Measurements from ENCODE around the gene TSPAN9.

TSPAN9 gene

DNA sequence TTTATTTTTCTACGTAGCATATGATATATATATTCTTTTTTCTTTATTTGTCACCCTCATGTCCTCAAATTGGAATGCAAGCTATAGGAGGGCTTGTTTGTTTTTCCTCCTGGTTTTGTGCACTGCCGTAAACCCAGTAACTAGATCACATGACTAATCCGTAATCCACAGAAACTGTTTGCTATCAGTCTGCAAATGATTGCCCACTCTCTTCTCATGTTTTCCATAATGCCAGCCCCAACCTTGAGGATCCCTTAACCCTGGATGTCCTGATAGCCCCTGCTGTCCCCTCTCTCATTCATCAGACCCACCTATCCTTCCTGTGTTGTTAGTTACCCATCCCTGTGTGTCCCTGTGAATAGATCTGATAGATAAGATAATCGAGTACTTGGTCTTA, 94.0 kb downstream of the TSPAN9 start:
- Histone ChIP-seq H3K4me3 (ENCODE audit: low read length) (no peak overlapping the region), H3K4me1 (ENCODE audit: insufficient read depth, low read length) (peaks cover 15% of the 10 kb centered on the region)

GRCh38 chr12:3172124-3173007, 95.2 kb downstream of the TSPAN9 start:
- Histone ChIP-seq H3K9me3 (ENCODE audit: low read length) (no peaks in the 10 kb centered on the region), H3K36me3 (ENCODE audit: insufficient read depth, low read length) (no peaks in the 10 kb centered on the region), H3K4me3 (ENCODE audit: low read length) (no peak overlapping the region), H3K4me1 (ENCODE audit: insufficient read depth, low read length) (peaks cover 15% of the 10 kb centered on the region), H2AFZ (ENCODE audit: low read depth, low read length) (no peak overlapping the region), H3K27me3 (ENCODE audit: insufficient read depth, low read length) (no peaks in the 10 kb centered on the region)

More for the DNA sequence above, 94.0 kb downstream of the TSPAN9 start:
- H3K27me3 ChIP-seq (ENCODE audit: insufficient read depth, low read length): no peaks in the 10 kb centered on the region
- H3K36me3 ChIP-seq (ENCODE audit: insufficient read depth, low read length): no peaks in the 10 kb centered on the region
- no peak overlapping the region for H2AFZ ChIP-seq (ENCODE audit: low read depth, low read length)
- H3K9me3 ChIP-seq (ENCODE audit: low read length): no peaks in the 10 kb centered on the region

GRCh38 chr12:3173008-3173553, 95.9 kb downstream of the TSPAN9 start:
- no peaks in the 10 kb centered on the region for H3K27me3 ChIP-seq (ENCODE audit: insufficient read depth, low read length)
- no peak overlapping the region for H2AFZ ChIP-seq (ENCODE audit: low read depth, low read length)
- H3K9me3 ChIP-seq (ENCODE audit: low read length): no peaks in the 10 kb centered on the region
- H3K36me3 ChIP-seq (ENCODE audit: insufficient read depth, low read length): no peaks in the 10 kb centered on the region
- H3K4me1 ChIP-seq (ENCODE audit: insufficient read depth, low read length): peaks cover 9% of the 10 kb centered on the region
- no peak overlapping the region for H3K4me3 ChIP-seq (ENCODE audit: low read length)

- no peaks in the 10 kb centered on the region for H3K27me3 ChIP-seq (ENCODE audit: insufficient read depth, low read length)
- no peaks in the 10 kb centered on the region for H3K9me3 ChIP-seq (ENCODE audit: low read length)
- no peak overlapping the region for H3K4me3 ChIP-seq (ENCODE audit: low read length)
- no peaks in the 10 kb centered on the region for H3K36me3 ChIP-seq (ENCODE audit: insufficient read depth, low read length)
- peaks cover 1% of the 10 kb centered on the region for H3K4me1 ChIP-seq (ENCODE audit: insufficient read depth, low read length)
- H2AFZ ChIP-seq (ENCODE audit: low read depth, low read length): no peak overlapping the region
These were observed 96.7 kb downstream of the TSPAN9 start for GRCh38 chr12:3173912-3174311.

DNA sequence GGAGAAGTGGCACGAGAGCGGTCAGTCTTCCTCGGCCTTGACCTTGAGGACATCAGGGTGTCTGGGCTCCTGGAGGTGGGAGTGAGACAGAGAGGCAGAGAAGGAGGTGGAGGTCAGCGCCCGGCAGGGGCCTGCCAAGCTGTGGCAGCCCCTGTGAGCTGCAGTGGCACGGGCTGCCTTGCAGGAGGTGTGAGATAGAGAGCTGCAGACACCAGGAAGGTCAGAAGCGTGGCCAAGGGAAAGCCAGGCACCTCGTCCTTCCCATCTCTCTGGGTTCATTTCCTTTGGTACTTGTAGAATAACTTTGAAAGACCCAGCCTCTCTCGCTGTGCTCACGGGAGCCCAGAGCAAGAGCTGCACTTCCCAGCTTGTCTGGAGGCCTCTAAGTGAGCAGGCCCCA, 98.1 kb downstream of the TSPAN9 start:
- Histone ChIP-seq H3K36me3 (ENCODE audit: insufficient read depth, low read length) (no peaks in the 10 kb centered on the region), H3K4me1 (ENCODE audit: insufficient read depth, low read length) (no peaks in the 10 kb centered on the region), H2AFZ (ENCODE audit: low read depth, low read length) (no peak overlapping the region), H3K9me3 (ENCODE audit: low read length) (no peaks in the 10 kb centered on the region), H3K27me3 (ENCODE audit: insufficient read depth, low read length) (no peaks in the 10 kb centered on the region), H3K4me3 (ENCODE audit: low read length) (no peak overlapping the region)

- H3K4me3 ChIP-seq (ENCODE audit: low read length): no peak overlapping the region
- H3K4me1 ChIP-seq (ENCODE audit: insufficient read depth, low read length): no peaks in the 10 kb centered on the region
- H2AFZ ChIP-seq (ENCODE audit: low read depth, low read length): no peak overlapping the region
- no peaks in the 10 kb centered on the region for H3K9me3 ChIP-seq (ENCODE audit: low read length)
- no peaks in the 10 kb centered on the region for H3K36me3 ChIP-seq (ENCODE audit: insufficient read depth, low read length)
- H3K27me3 ChIP-seq (ENCODE audit: insufficient read depth, low read length): no peaks in the 10 kb centered on the region
These were observed 99.6 kb downstream of the TSPAN9 start for GRCh38 chr12:3176754-3177153.

DNA sequence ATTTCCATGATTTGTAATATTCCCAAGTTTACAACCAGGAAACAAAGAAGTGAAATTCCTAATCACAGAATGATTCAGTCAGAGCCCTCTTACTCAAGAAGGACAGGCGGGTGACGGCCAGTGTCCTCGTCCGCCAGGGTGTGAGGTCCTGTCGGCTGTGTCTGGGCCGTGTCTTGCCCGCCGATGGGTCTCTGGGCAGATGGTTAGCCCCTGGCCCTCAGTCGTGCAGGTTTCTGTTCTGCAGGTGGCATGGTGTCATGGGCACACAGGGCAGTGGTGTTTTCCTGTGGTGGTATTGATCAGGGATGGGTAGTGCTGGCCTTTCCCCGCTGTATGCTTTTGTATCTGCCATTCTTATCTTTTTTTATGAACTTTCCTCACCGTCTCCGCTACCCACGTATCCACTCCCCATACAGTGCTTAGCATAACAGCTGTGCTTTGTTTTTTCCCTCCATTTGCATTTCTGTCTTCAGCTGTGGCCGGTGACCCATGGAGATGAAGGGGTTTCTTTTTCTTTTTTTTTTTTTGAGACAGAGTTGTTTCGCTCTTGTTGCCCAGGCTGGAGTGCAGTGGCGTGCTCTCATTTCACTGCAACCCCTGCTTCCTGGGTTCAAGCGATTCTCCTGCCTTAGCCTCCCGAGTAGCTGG, 100.7 kb downstream of the TSPAN9 start:
- Histone ChIP-seq H3K4me1 (ENCODE audit: insufficient read depth, low read length) (peaks cover under 1% of the 10 kb centered on the region), H3K27me3 (ENCODE audit: insufficient read depth, low read length) (no peaks in the 10 kb centered on the region), H3K9me3 (ENCODE audit: low read length) (no peaks in the 10 kb centered on the region), H3K36me3 (ENCODE audit: insufficient read depth, low read length) (no peaks in the 10 kb centered on the region), H2AFZ (ENCODE audit: low read depth, low read length) (no peak overlapping the region), H3K4me3 (ENCODE audit: low read length) (no peak overlapping the region)

DNA sequence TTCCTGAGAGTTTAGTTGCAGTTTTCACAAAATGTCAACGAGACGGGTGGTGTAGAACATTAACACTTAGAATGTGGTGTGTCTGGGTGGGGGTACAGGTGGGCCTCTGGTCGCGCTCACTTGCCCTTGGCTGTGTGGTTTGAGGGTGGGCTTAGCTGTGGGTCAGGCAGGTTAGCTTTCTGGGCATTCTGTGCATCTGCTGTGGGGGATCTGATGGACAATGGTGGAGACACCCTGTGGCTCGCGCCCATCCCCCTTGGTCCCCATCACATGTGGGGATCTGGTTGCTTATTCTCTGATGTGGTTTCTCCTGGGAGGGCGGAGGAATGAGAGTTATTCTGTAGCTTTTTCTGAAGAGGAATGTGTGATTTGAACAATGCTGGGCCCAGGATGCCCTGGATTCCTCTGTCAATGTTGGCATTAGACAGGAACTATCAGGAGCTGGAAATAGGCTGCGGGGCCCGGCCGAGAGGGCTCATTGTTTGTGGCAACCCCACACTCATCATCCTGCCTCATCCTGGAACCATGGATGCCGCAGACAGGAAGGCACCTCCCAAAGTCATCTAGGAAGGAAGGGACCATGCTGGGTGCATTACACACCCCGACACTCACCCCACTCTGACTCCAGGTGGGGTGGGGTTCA, 101.6 kb downstream of the TSPAN9 start:
- no peak overlapping the region for H3K4me3 ChIP-seq (ENCODE audit: low read length)
- H3K9me3 ChIP-seq (ENCODE audit: low read length): no peaks in the 10 kb centered on the region
- no peak overlapping the region for H2AFZ ChIP-seq (ENCODE audit: low read depth, low read length)
- H3K4me1 ChIP-seq (ENCODE audit: insufficient read depth, low read length): peaks cover 9% of the 10 kb centered on the region
- H3K27me3 ChIP-seq (ENCODE audit: insufficient read depth, low read length): no peaks in the 10 kb centered on the region
- no peaks in the 10 kb centered on the region for H3K36me3 ChIP-seq (ENCODE audit: insufficient read depth, low read length)

DNA sequence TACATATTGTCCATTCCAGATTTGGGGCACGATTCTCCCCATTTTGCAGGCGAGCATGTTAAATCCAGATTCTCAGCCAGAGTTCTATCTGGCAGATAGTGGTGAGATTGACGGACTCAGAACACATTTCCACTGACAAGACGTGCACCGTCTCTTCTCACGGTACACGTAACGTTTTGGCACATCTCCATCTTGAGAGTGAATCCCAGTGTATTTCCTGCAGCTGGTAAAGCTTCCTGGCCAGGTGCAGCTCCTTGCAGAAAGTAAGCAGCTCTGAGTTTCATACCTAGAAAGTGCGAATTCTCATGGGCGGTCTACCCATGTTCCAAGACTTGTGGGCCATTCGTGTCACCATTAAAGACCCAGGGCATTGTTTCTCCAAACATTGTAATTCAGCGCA, 102.6 kb downstream of the TSPAN9 start:
- no peaks in the 10 kb centered on the region for H3K36me3 ChIP-seq (ENCODE audit: insufficient read depth, low read length)
- peaks cover 12% of the 10 kb centered on the region for H3K4me1 ChIP-seq (ENCODE audit: insufficient read depth, low read length)
- H3K27me3 ChIP-seq (ENCODE audit: insufficient read depth, low read length): no peaks in the 10 kb centered on the region
- no peak overlapping the region for H2AFZ ChIP-seq (ENCODE audit: low read depth, low read length)
- H3K4me3 ChIP-seq (ENCODE audit: low read length): no peak overlapping the region
- no peaks in the 10 kb centered on the region for H3K9me3 ChIP-seq (ENCODE audit: low read length)

DNA sequence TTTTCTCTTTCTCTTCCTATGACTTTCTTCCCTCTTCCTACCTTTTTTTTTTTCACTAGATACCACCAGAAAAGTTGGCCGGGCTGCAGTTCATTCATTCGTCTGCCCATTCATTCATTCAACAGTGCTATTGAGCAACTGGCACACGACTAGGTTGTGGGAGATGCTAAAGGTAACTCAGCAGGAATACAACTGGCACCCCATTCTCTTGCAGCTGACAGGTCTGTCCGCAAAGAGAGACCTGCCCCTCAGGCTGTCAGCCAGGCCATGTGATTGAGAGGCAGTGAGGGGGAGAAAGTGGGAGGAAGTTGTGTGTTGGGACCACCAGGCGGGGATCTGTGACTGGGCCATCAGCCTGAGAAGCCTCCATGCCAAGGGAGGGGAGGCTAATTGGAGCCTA, 105.2 kb downstream of the TSPAN9 start:
- Histone ChIP-seq H3K4me1 (ENCODE audit: insufficient read depth, low read length) (peaks cover 13% of the 10 kb centered on the region), H3K27me3 (ENCODE audit: insufficient read depth, low read length) (no peaks in the 10 kb centered on the region), H3K9me3 (ENCODE audit: low read length) (no peaks in the 10 kb centered on the region), H2AFZ (ENCODE audit: low read depth, low read length) (no peak overlapping the region), H3K4me3 (ENCODE audit: low read length) (no peak overlapping the region), H3K36me3 (ENCODE audit: insufficient read depth, low read length) (no peaks in the 10 kb centered on the region)

- Histone ChIP-seq H3K27me3 (ENCODE audit: insufficient read depth, low read length) (no peaks in the 10 kb centered on the region), H3K36me3 (ENCODE audit: insufficient read depth, low read length) (no peaks in the 10 kb centered on the region), H3K4me3 (ENCODE audit: low read length) (no peak overlapping the region), H3K9me3 (ENCODE audit: low read length) (no peaks in the 10 kb centered on the region), H2AFZ (ENCODE audit: low read depth, low read length) (no peak overlapping the region), H3K4me1 (ENCODE audit: insufficient read depth, low read length) (peaks cover 13% of the 10 kb centered on the region)
These were observed 107.3 kb downstream of the TSPAN9 start for GRCh38 chr12:3184485-3184884.

DNA sequence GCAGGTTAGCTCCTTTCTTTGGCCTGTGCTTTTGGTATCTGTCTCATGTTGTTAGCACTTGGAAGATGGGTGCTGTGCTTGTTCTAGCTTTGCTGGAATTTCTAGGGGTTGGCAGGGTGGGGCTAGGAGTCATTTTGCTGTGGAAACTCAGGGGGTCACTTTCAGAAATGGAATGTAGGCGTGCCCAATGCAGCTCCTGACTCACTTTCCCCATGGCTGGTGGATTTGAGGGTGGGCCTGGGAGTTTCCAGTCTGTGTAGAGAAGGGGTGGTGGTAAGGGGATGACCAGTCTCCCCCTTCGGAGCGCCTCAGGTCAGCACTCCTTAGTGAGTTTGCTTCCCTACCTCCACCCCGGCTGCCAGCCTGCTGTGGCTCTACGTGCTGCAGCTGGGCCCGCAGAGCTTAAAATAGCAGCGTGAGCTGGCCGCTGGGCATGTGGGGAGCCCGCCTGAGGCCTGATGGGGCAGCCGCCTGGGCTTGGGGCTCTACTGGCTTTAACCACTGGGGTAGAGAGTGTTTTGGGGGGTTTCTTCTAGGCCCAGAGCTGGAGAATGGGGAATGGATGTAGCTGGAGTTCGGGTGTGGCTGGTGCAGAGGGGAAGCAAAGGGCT, 108.2 kb downstream of the TSPAN9 start:
- H3K4me3 ChIP-seq (ENCODE audit: low read length): no peak overlapping the region
- H3K36me3 ChIP-seq (ENCODE audit: insufficient read depth, low read length): no peaks in the 10 kb centered on the region
- H3K9me3 ChIP-seq (ENCODE audit: low read length): no peaks in the 10 kb centered on the region
- H3K4me1 ChIP-seq (ENCODE audit: insufficient read depth, low read length): peaks cover 13% of the 10 kb centered on the region
- no peaks in the 10 kb centered on the region for H3K27me3 ChIP-seq (ENCODE audit: insufficient read depth, low read length)
- no peak overlapping the region for H2AFZ ChIP-seq (ENCODE audit: low read depth, low read length)
